ENCODE data around the gene SLC10A3.

The SLC10A3 gene

GRCh38 chrX:154440623-154441357, 49.6 kb downstream of the SLC10A3 start:
- no peak for DNase-seq (ENCODE audit: low spot score)

- DNase-seq (ENCODE audit: low spot score): no peak
Observed at GRCh38 chrX:154439841-154440240, 50.6 kb downstream of the SLC10A3 start.

- DNase-seq (ENCODE audit: low spot score): no peak
Observed at GRCh38 chrX:154437971-154438893, 52.2 kb downstream of the SLC10A3 start.

All from globus pallidus (tissue), 1 donor.